GM11168 (cell line): ENCODE data around the gene USP3.

Source experiments
- in situ Hi-C: fragments of 300-500 bp; cut with MboI; formaldehyde crosslinking; loops from one replicate; pipeline ENCODE4 v1.12.0; 2022; ENCODE audit warnings: low sequenced_read_pairs; ENCODE audit not compliant: unreplicated experiment

Gene USP3

GRCh38 chr15:63493436-63493835 lies 11.0 kb upstream of the USP3 start:
- in situ Hi-C loops, result no loop called here

- in situ Hi-C loops, result no loop called here
Measured at GRCh38 chr15:63494408-63494807, 10.0 kb upstream of the USP3 start.

- in situ Hi-C loops, result no loop called here
Measured at GRCh38 chr15:63495343-63495742, 9.1 kb upstream of the USP3 start.

- in situ Hi-C loops, result no loop called here
Measured at GRCh38 chr15:63495780-63496488, 8.5 kb upstream of the USP3 start.

- in situ Hi-C loops, result no loop called here
Measured at GRCh38 chr15:63497642-63498467, 6.5 kb upstream of the USP3 start.

- in situ Hi-C loops, result no loop called here
Measured at GRCh38 chr15:63499175-63499549, 5.2 kb upstream of the USP3 start.

GRCh38 chr15:63499611-63500010 lies 4.8 kb upstream of the USP3 start:
- in situ Hi-C loops, result no loop called here

- in situ Hi-C loops, result no loop called here
Measured at GRCh38 chr15:63500265-63501250, 3.8 kb upstream of the USP3 start.

GRCh38 chr15:63501256-63502089 lies 2.9 kb upstream of the USP3 start:
- in situ Hi-C loops, result no loop called here

- in situ Hi-C loops, result no loop called here
Measured at GRCh38 chr15:63502137-63502766, 2.1 kb upstream of the USP3 start.

GRCh38 chr15:63502843-63503738 lies 1.3 kb upstream of the USP3 start:
- in situ Hi-C loops, result no loop called here

GRCh38 chr15:63503739-63504246 lies 600 bp upstream of the USP3 start:
- in situ Hi-C loops, result no loop called here

GRCh38 chr15:63504979-63505841 lies 817 bp downstream of the USP3 start:
- in situ Hi-C loops, result no loop called here

GRCh38 chr15:63505842-63506222 lies 1.4 kb downstream of the USP3 start:
- in situ Hi-C loops, result no loop called here

GRCh38 chr15:63506537-63507035 lies 2.2 kb downstream of the USP3 start:
- in situ Hi-C loops, result no loop called here

GRCh38 chr15:63507878-63508818 lies 3.8 kb downstream of the USP3 start:
- in situ Hi-C loops, result no loop called here
